Measurements from ENCODE around the gene DPP6.
"Not testable (repeated sequence)": the region's sequence is repeated elsewhere in the genome, so short reads cannot be mapped to it uniquely, and the experiment has no call there.

The DPP6 gene

DNA sequence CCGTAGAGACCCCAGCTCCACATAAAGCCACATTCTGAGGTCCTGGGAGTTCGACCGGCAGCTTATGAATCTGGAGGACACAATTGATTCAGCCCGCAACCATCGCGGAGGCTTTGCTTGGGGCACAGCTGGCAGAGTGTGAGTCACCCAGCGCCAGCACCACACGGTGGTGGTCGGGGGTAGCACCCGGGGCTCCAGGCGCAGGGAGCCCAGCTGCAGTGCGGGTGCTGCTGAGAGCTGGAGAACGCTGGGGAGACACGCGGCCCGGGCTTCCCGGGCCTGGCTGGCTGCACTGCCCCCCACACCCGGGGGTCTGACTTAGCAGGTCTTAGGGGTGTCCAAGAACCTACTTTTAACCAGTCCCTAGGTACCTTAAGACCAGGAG is 862.8 kb downstream of the DPP6 start:
- Histone ChIP-seq H3K9me3 (ENCODE audit: control insufficient read depth, insufficient read depth, low read length) (no peaks in the 10 kb centered on the region), H3K9ac (ENCODE audit: low read depth, low read length) (no peak overlapping the region), H3K36me3 (ENCODE audit: insufficient read depth, low read length) (no peaks in the 10 kb centered on the region), H3K4me1 (ENCODE audit: insufficient read depth, low read length) (no peaks in the 10 kb centered on the region)

DNA sequence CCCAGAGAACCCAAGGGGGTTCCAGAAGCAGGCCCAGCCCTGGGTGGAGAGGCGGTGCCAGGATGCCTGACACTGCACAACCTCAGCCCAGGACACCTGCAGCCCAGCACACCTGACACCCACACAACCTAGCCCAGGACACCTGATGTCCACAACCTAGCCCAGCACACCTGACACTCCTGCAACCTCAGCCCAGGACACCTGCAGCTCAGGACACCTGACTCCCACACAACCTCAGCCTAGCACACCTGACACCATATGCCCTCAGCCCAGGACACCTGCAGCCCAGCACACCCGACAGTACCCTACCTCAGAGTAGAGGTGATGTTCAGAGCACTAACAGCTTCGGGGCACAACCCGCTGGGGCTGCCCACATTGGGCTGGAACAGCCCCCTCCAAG is 863.4 kb downstream of the DPP6 start:
- no peaks in the 10 kb centered on the region for H3K36me3 ChIP-seq (ENCODE audit: insufficient read depth, low read length)

GRCh38 chr7:154916381-154916780 is 864.2 kb downstream of the DPP6 start:
- H3K9me3 ChIP-seq (ENCODE audit: control insufficient read depth, insufficient read depth, low read length): no peaks in the 10 kb centered on the region

More for the DNA sequence above, 863.4 kb downstream of the DPP6 start:
- Histone ChIP-seq H3K9ac (ENCODE audit: low read depth, low read length) (no peak overlapping the region), H3K4me1 (ENCODE audit: insufficient read depth, low read length) (no peaks in the 10 kb centered on the region), H3K9me3 (ENCODE audit: control insufficient read depth, insufficient read depth, low read length) (no peaks in the 10 kb centered on the region)

DNA sequence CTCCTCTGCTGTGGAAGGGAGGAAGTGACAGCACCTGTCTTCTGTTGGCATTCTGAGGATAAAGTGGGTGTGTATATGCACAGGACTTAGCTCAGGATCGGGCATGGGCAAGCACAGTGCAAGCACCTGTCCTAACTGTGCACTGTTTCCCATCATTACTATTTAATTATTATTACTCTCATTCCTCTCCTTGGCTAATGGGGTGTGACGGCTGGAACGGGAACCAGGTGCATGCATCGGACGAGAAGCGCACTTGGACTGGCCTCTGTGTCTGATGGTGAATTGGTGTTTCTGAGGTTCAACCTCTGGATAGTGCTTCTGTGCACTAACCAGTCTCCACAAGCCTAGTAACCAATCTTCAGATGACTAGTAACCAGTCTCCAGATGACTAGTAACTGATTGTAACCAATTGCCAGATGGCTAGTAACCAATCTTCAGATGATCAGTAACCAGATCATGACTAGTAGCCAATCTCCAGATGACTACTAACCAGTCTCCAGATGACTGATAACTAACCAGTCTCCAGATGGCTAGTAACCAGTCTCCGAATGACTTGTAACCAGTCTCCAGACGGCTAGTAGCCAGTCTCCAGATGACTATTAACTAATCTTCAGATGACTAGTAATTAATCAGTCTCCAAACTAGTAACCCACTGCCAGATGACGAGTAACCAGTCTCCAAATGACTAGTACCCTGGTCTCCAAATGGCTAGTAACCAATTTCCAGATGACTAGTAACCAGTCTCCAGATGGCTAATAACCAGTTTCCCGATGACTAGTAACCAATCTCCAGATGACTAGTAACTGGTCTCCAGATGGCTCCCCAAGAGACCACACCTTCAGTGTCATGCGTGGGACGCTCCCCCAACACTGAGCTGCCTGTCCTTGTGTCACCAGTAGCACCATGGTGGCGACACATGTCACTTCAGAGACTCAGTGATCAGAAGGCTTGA is 864.9 kb downstream of the DPP6 start:
- Histone ChIP-seq H3K9ac (ENCODE audit: low read depth, low read length) (no peak overlapping the region), H3K4me1 (ENCODE audit: insufficient read depth, low read length) (no peaks in the 10 kb centered on the region), H3K9me3 (ENCODE audit: control insufficient read depth, insufficient read depth, low read length) (no peaks in the 10 kb centered on the region), H3K36me3 (ENCODE audit: insufficient read depth, low read length) (no peaks in the 10 kb centered on the region)

More at GRCh38 chr7:154916381-154916780, 864.2 kb downstream of the DPP6 start:
- H3K4me1 ChIP-seq (ENCODE audit: insufficient read depth, low read length): no peaks in the 10 kb centered on the region
- H3K36me3 ChIP-seq (ENCODE audit: insufficient read depth, low read length): no peaks in the 10 kb centered on the region
- H3K9ac ChIP-seq (ENCODE audit: low read depth, low read length): no peak overlapping the region

DNA sequence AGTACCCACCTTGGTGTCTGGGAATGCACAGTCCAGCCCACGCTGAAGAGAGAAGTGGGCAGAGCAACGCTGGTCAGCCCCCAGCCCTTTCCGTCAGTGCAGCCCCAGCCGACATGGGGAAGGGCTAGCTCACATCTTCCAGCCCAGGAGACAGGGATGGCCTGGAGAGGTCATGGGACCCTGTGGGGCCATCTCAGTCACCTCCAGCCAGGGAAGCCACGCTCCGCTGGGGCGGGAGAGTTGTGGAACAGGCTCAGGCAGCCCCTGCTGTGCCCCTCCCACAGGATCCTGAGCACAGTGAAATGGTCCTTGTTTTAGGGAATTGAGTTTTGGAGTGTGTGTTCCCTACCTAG is 865.6 kb downstream of the DPP6 start:
- H3K9ac ChIP-seq (ENCODE audit: low read depth, low read length): no peak overlapping the region
- no peaks in the 10 kb centered on the region for H3K9me3 ChIP-seq (ENCODE audit: control insufficient read depth, insufficient read depth, low read length)
- H3K36me3 ChIP-seq (ENCODE audit: insufficient read depth, low read length): no peaks in the 10 kb centered on the region
- no peaks in the 10 kb centered on the region for H3K4me1 ChIP-seq (ENCODE audit: insufficient read depth, low read length)

GRCh38 chr7:154918266-154918665 is 866.1 kb downstream of the DPP6 start:
- Histone ChIP-seq H3K36me3 (ENCODE audit: insufficient read depth, low read length) (no peaks in the 10 kb centered on the region), H3K9me3 (ENCODE audit: control insufficient read depth, insufficient read depth, low read length) (no peaks in the 10 kb centered on the region), H3K9ac (ENCODE audit: low read depth, low read length) (no peak overlapping the region), H3K4me1 (ENCODE audit: insufficient read depth, low read length) (no peaks in the 10 kb centered on the region)

- Histone ChIP-seq H3K9me3 (ENCODE audit: control insufficient read depth, insufficient read depth, low read length) (no peaks in the 10 kb centered on the region), H3K4me1 (ENCODE audit: insufficient read depth, low read length) (no peaks in the 10 kb centered on the region), H3K36me3 (ENCODE audit: insufficient read depth, low read length) (no peaks in the 10 kb centered on the region), H3K9ac (ENCODE audit: low read depth, low read length) (no peak overlapping the region)
Measured at GRCh38 chr7:154918741-154919140, 866.5 kb downstream of the DPP6 start.

DNA sequence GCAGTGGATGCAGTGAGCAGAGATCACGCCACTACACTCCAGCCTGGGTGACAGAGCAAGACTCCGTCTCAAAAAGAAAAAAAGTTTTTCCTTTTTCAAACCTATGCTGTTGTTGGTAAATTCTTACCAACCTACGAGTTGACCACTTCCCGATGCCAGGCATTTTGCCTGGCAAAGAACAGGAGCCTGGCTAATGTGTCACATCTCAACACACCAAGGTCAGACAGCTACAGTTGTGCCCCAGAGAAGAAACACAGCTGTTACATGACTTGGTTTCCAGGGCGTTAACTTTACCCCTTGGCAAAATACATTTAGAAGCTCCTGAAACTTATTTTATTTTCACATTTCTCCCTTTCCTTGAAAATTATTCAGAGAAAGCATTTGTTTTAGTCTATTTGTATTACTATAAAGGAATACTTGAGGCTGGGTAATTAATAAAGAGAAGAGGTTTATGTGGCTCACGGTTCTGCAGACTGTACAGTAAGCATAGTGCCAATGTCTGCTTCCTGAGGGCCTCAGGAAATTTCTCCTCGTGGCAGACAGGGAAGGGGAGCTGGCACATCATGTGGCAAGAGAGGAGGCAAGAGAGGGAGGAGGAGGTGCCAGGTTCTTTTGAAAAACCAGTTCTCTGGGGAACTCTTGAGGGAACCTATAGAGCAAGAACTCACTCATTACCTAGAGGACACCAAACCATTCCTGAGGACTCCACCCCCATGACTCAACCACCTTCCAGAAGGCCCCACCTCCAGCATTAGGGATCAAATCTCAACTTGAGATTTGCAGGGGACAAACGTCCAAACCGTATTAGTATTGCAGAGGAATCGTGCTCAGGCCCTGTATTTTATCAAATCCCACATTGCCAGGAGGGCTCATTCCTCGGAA is 867.4 kb downstream of the DPP6 start:
- H3K9ac ChIP-seq (ENCODE audit: low read depth, low read length): no peak overlapping the region
- H3K36me3 ChIP-seq (ENCODE audit: insufficient read depth, low read length): no peaks in the 10 kb centered on the region
- no peaks in the 10 kb centered on the region for H3K4me1 ChIP-seq (ENCODE audit: insufficient read depth, low read length)
- H3K9me3 ChIP-seq (ENCODE audit: control insufficient read depth, insufficient read depth, low read length): no peaks in the 10 kb centered on the region

DNA sequence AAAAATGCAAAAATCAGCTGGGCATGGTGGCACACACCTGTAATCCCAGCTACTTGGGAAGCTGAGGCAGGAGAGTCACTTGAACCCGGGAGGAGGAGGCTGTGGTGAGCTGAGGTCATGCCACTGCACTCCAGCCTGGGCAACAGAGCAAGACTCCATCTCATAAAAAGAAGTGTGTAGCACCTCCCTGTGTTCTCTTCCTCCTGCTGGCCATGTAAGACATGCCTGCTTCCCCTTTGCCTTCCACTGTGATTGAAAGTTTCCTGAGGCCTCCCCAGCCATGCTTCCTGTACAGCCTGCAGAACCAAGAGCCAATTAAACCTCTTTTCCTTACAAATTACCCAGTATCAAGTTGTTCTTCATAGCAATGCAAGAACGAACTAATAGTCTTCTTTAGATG is 870.3 kb downstream of the DPP6 start:
- H3K9me3 ChIP-seq (ENCODE audit: control insufficient read depth, insufficient read depth, low read length); H3K36me3 ChIP-seq (ENCODE audit: insufficient read depth, low read length); H3K9ac ChIP-seq (ENCODE audit: low read depth, low read length); H3K4me1 ChIP-seq (ENCODE audit: insufficient read depth, low read length): not testable (repeated sequence)

GRCh38 chr7:154927624-154928125 is 875.5 kb downstream of the DPP6 start:
- Histone ChIP-seq H3K36me3 (ENCODE audit: insufficient read depth, low read length) (no peaks in the 10 kb centered on the region), H3K9ac (ENCODE audit: low read depth, low read length) (peak overlapping the region; percentile 39; the same call in 1 of the 2 replicates), H3K9me3 (ENCODE audit: control insufficient read depth, insufficient read depth, low read length) (no peaks in the 10 kb centered on the region), H3K4me1 (ENCODE audit: insufficient read depth, low read length) (0 out of 2 replicates have a peak, but pooled peaks cover 3% of the 10 kb centered on the region)

DNA sequence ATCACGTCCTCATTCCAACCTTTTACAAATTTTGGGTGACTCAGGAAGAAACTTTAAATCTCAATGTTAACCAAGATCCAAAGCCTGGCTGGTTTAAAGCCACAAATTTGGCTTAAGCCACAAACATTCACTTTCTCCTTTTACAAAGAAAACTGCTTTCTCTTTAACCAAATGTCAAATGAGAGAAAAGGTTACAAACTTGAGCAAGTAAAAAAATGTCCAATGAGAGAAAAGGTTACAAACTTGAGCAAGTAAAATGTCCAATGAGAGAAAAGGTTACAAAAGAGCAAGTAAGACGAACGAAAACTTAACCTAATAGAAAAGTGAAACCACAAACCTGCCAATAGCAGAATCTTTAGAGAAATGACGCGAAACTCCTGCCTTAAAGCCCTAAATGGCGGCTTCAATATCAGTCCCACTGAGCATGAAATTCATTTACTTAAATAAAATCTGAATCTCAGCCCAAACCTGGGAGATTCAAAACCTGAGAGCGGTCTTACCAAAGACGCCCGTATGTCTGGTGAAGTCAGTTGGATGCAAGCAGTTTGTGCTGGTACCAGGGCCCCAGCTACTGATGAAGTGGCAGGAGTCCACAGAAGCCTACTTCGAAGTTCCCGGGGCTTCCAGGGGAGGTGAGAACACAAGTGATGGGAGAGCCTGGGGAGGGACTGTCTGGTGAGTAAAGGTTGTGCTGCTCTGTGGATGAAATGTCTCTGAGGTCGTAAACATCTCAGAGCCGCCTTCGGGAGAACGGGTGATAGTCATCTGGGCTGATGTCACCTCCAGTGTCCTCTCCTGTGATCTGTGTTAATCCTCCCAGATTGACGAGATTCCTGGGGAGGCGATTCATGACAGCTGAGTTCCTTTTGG is 876.2 kb downstream of the DPP6 start:
- H3K9me3 ChIP-seq (ENCODE audit: control insufficient read depth, insufficient read depth, low read length): no peaks in the 10 kb centered on the region

DNA sequence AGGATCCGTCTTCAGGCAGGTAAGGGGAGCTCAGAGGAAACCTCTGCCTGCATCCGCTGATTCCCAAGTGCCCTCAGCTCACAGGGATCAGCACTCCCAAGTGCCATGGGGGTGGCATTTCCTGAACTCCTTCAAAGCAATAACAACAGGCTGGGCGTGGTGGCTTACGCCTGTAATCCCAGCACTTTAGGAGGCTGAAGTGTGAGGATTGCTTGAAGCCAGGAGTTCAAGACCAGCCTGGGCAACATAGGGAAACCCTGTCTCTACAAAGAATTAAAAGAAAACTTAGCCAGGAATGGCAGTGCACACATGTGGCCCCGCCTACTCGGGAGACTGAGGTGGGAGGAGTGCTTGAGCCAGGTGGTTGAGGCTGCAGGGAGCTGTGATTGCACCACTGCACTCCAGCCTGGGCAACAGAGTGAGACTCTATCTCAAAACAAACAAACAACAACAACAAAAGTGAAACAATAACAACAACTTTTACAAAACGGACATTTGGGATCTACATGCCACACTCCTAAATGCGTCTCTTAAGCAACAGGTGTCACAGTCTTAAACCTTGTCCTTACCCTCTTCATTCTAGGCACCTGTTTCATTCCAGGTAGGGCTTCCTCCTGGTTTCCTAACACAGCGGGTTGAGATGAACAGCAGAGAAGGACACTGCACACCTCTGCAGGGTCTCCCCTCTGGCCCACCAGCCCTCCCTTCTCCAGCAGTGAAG is 877.0 kb downstream of the DPP6 start:
- Histone ChIP-seq H3K9ac (ENCODE audit: low read depth, low read length) (no peak overlapping the region), H3K9me3 (ENCODE audit: control insufficient read depth, insufficient read depth, low read length) (no peaks in the 10 kb centered on the region), H3K36me3 (ENCODE audit: insufficient read depth, low read length) (no peaks in the 10 kb centered on the region), H3K4me1 (ENCODE audit: insufficient read depth, low read length) (0 out of 2 replicates have a peak, but pooled peaks cover 3% of the 10 kb centered on the region)

More for the DNA sequence above, 876.2 kb downstream of the DPP6 start:
- H3K4me1 ChIP-seq (ENCODE audit: insufficient read depth, low read length): 0 out of 2 replicates have a peak, but pooled peaks cover 3% of the 10 kb centered on the region
- H3K36me3 ChIP-seq (ENCODE audit: insufficient read depth, low read length): no peaks in the 10 kb centered on the region
- peak overlapping the region; percentile 39; the same call in 1 of the 2 replicates for H3K9ac ChIP-seq (ENCODE audit: low read depth, low read length)

- Histone ChIP-seq H3K9me3 (ENCODE audit: control insufficient read depth, insufficient read depth, low read length) (peaks cover 6% of the 10 kb centered on the region; the same call in 1 of the 2 replicates), H3K9ac (ENCODE audit: low read depth, low read length) (no peak overlapping the region), H3K4me1 (ENCODE audit: insufficient read depth, low read length) (0 out of 2 replicates have a peak, but pooled peaks cover 3% of the 10 kb centered on the region), H3K36me3 (ENCODE audit: insufficient read depth, low read length) (no peaks in the 10 kb centered on the region)
Measured at GRCh38 chr7:154931906-154932305, 879.7 kb downstream of the DPP6 start.

Data from ES-I3 (cell line).